ENCODE results near the gene ITGA8. TPM values are rescaled to one million over a fixed set of nuclear protein-coding genes. Genes with fewer than 3 reads are reported as not detected.

Gene ITGA8
- total RNA-seq, 2 experiments from 2014 or later = not detected

- ATAC-seq (ENCODE audit: poor library complexity) (no peak), DNase-seq (no peak)
- H3K27me3 Mint-ChIP-seq = peaks cover 16% of the 10 kb centered on the region
- ChIA-PET CTCF (no interaction called here), POLR2A (no interaction called here)
- no peaks in the 10 kb centered on the region for H3K4me1 Mint-ChIP-seq (ENCODE audit: low read depth)
- no peaks in the 10 kb centered on the region for H3K36me3 Mint-ChIP-seq (ENCODE audit: low read depth)
- H3K36me3 ChIP-seq (ENCODE audit: insufficient read depth, low read length) = no peaks in the 10 kb centered on the region
- intact Hi-C loops (cut with DNase I, micrococcal nuclease) = no loop called here
- H3K9me3 ChIP-seq (ENCODE audit: control insufficient read depth in 1 of 2, insufficient read depth in 1 of 2, low read length in 2 of 2) = no peaks in the 10 kb centered on the region
- no peak overlapping the region for H3K27ac Mint-ChIP-seq
- H3K4me1 ChIP-seq (ENCODE audit: insufficient read depth, low read length) = no peaks in the 10 kb centered on the region
- TF ChIP-seq CTCF (IDR thresholded peaks at IDR 0.05) = no peak
- no peaks in the 10 kb centered on the region for H3K9me3 Mint-ChIP-seq
- no peak overlapping the region for H3K4me3 Mint-ChIP-seq
- no peaks in the 10 kb centered on the region for H3K27me3 ChIP-seq (ENCODE audit: control insufficient read depth in 1 of 2, insufficient read depth in 2 of 2, low read length in 2 of 2)
- H3K27ac ChIP-seq (ENCODE audit: low read depth in 1 of 2, low read length in 2 of 2) = no peak overlapping the region
- no peak overlapping the region for H3K4me3 ChIP-seq (ENCODE audit: low read length)
These were observed 148.9 kb downstream of the ITGA8 start for GRCh38 chr10:15570738-15571339.

- no peak for TF ChIP-seq CTCF (IDR thresholded peaks at IDR 0.05)
- H3K27me3 Mint-ChIP-seq = peaks cover 12% of the 10 kb centered on the region
- Histone ChIP-seq H3K36me3 (ENCODE audit: insufficient read depth, low read length) (no peaks in the 10 kb centered on the region), H3K4me1 (ENCODE audit: insufficient read depth, low read length) (no peaks in the 10 kb centered on the region), H3K27me3 (ENCODE audit: control insufficient read depth in 1 of 2, insufficient read depth in 2 of 2, low read length in 2 of 2) (no peaks in the 10 kb centered on the region), H3K27ac (ENCODE audit: low read depth in 1 of 2, low read length in 2 of 2) (no peak overlapping the region), H3K9me3 (ENCODE audit: control insufficient read depth in 1 of 2, insufficient read depth in 1 of 2, low read length in 2 of 2) (no peaks in the 10 kb centered on the region), H3K4me3 (ENCODE audit: low read length) (no peak overlapping the region)
- H3K36me3 Mint-ChIP-seq (ENCODE audit: low read depth) = no peaks in the 10 kb centered on the region
- POLR2A ChIA-PET = no interaction called here
- CTCF ChIA-PET = no interaction called here
- intact Hi-C loops (cut with DNase I, micrococcal nuclease) = no loop called here
- H3K4me1 Mint-ChIP-seq (ENCODE audit: low read depth) = no peaks in the 10 kb centered on the region
- no peak overlapping the region for H3K27ac Mint-ChIP-seq
- H3K4me3 Mint-ChIP-seq = no peak overlapping the region
- ATAC-seq (ENCODE audit: poor library complexity) = no peak
- H3K9me3 Mint-ChIP-seq = no peaks in the 10 kb centered on the region
- no peak for DNase-seq
These were observed 151.8 kb downstream of the ITGA8 start for GRCh38 chr10:15567952-15568351.

- H3K27me3 ChIP-seq (ENCODE audit: control insufficient read depth in 1 of 2, insufficient read depth in 2 of 2, low read length in 2 of 2) = no peaks in the 10 kb centered on the region
- H3K27ac ChIP-seq (ENCODE audit: low read depth in 1 of 2, low read length in 2 of 2) = no peak overlapping the region
- intact Hi-C loops (cut with DNase I, micrococcal nuclease) = no loop called here
- ATAC-seq (ENCODE audit: poor library complexity) (no peak), DNase-seq (no peak)
- Mint-ChIP-seq H3K9me3 (no peaks in the 10 kb centered on the region), H3K4me3 (no peak overlapping the region), H3K4me1 (ENCODE audit: low read depth) (no peaks in the 10 kb centered on the region), H3K27ac (no peak overlapping the region), H3K27me3 (peaks cover 13% of the 10 kb centered on the region), H3K36me3 (ENCODE audit: low read depth) (no peaks in the 10 kb centered on the region)
- no peak overlapping the region for H3K4me3 ChIP-seq (ENCODE audit: low read length)
- POLR2A ChIA-PET = no interaction called here
- no peaks in the 10 kb centered on the region for H3K36me3 ChIP-seq (ENCODE audit: insufficient read depth, low read length)
- H3K4me1 ChIP-seq (ENCODE audit: insufficient read depth, low read length) = no peaks in the 10 kb centered on the region
- CTCF ChIA-PET = no interaction called here
- no peaks in the 10 kb centered on the region for H3K9me3 ChIP-seq (ENCODE audit: control insufficient read depth in 1 of 2, insufficient read depth in 1 of 2, low read length in 2 of 2)
- no peak for TF ChIP-seq CTCF (IDR thresholded peaks at IDR 0.05)
These were observed 156.5 kb downstream of the ITGA8 start for GRCh38 chr10:15563246-15563645.
